22Rv1 (cell line): Measurements from ENCODE around the gene NETO2.

Experiments
- CTCF ChIP-seq: fragments of 450-650 bp; IDR thresholded peaks from 2 replicates; pipeline ENCODE4 v1.5.1; 2017; ENCODE audit warnings: mild to moderate bottlenecking
- ZFX ChIP-seq: fragments of 450-650 bp; IDR thresholded peaks from 2 replicates; pipeline ENCODE4 v1.6.1; 2017; ENCODE audit warnings: antibody characterized with exemption, borderline replicate concordance

GRCh38 chr16:47156680-47157215, 13.0 kb upstream of the NETO2 start:
- no peak for TF ChIP-seq CTCF
- TF ChIP-seq ZFX, result no peak
